Medulla oblongata (tissue), 1 donor: ENCODE measurements around the gene TBX21.
A peak's percentile ranks its signal among the peaks of the same experiment; 100 is the strongest.

Source experiments
- DNase-seq: peaks from one replicate; pipeline ENCODE4 v3.0.0-alpha.2; 2015; ENCODE audit errors: extremely low spot score

The TBX21 gene

GRCh38 chr17:47774331-47774730 is 41.3 kb downstream of the TBX21 start:
- no peak for DNase-seq

DNA sequence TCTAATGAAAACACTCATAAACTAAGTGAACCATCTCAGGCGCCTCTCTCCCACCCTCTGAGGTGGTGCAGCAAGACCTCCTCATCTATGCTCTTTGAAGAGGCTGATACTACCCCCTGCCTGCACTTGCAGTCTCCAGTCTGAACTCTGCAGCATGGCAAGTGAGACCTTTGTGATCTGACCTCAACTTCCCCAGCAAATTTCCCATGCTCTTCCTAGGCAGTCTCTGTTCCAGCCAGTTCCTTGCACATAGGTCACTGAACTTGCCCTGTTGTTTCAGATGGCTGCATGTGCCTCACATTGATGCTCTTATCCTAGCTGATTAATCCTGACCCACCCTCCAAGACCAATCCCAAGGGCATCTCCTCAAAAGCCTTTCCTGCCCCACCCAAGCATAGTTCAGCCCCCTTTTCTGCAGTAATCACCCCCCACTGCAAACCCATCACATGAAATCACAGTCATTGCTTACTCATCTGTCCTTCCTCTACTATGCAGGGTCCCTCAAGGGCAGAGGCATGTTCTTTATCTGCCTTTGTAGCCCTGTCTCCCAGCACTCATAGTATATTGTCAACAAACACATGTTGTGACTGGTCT is 42.0 kb downstream of the TBX21 start:
- no peak for DNase-seq

DNA sequence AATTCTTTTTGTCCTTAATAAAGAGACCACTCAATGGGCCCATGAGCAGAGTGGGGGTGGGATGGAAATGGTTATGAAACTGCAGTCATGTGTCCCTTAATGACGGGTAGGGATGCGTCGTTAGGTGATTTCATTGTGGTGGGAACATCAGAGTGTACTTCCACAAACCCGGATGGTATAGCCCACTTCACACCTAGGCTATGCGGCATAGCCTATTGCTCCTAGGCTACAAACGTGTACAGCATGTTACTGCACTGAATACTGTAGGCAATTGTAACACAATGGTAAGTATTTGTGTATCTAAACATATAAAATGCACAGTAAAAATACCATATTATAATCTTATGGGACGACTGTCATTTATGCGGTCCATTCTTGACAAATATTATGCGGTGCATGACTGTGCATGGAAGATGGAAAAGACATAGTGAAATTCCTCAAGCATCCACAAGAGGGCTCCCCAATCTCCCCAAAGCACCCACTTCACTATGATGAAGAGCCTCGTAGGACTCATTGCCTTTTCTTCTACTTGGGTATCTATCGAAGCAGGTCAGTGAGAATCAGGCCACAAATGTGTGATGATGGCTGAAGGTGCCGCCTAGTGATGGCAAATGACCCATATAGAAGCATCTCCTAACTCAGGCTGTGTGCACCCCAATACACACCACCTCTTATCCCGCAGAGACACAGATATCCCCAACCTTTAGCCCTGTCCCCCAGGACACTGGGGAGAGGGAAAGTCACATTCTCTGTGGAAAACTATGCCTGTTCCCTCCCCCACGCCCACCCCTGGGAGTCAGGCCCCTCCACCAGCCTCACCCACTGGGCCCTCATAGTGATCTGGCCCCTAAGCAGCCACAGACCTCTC is 43.5 kb downstream of the TBX21 start:
- peak; percentile 31 for DNase-seq

GRCh38 chr17:47778184-47778635 is 45.2 kb downstream of the TBX21 start:
- no peak for DNase-seq

- DNase-seq, result no peak
These were observed 48.4 kb downstream of the TBX21 start for GRCh38 chr17:47781397-47781796.

GRCh38 chr17:47785538-47786123 is 52.6 kb downstream of the TBX21 start:
- no peak for DNase-seq

GRCh38 chr17:47789611-47790561 is 56.9 kb downstream of the TBX21 start:
- DNase-seq, result peak; percentile 36

- no peak for DNase-seq
These were observed 58.0 kb downstream of the TBX21 start for GRCh38 chr17:47791025-47791424.

- no peak for DNase-seq
These were observed 59.4 kb downstream of the TBX21 start for GRCh38 chr17:47792457-47792856.

GRCh38 chr17:47792979-47793378 is 59.9 kb downstream of the TBX21 start:
- no peak for DNase-seq
